Adrenal gland (tissue), 12 donors: Measurements from ENCODE around the gene NFYC. TPM values are rescaled to one million over a fixed set of nuclear protein-coding genes. Genes with fewer than 3 reads are reported as not detected.

Source experiments
- DNase-seq, 7 donors: peaks; one replicate each; pipeline ENCODE4 v3.0.0-alpha.2; 2019 to 2020
- H3K27ac ChIP-seq, 5 donors: fragments of 200-600 bp; sonication (generic) in 4 of 5; 1 replicate in 3 of 5; 2 replicates in 2 of 5; pipeline versions ENCODE4 v1.5.1 to v1.8.0; 2016 to 2020; ENCODE audit warnings: mild to moderate bottlenecking in 1 of 5
- H3K27me3 ChIP-seq: fragments of 200-600 bp; 2 replicates; pipeline ENCODE4 v1.8.0; 2021
- H3K36me3 ChIP-seq, 2 donors: fragments of 200-600 bp; replicated peaks in 1 of 2; 1 replicate in 1 of 2; 2 replicates in 1 of 2; pipeline versions ENCODE4 v1.5.1 to v1.8.0; 2018 to 2022
- H3K4me1 ChIP-seq, 2 donors: fragments of 200-600 bp; replicated peaks in 1 of 2; 1 replicate in 1 of 2; 2 replicates in 1 of 2; pipeline versions ENCODE4 v1.5.1 to v1.8.0; 2018 to 2021
- H3K4me3 ChIP-seq, 4 donors: fragments of 200-600 bp; sonication (generic) in 3 of 4; one replicate each; pipeline ENCODE4 v1.5.1; 2016 to 2018
- H3K9me3 ChIP-seq, 3 donors: fragments of 200-600 bp; sonication (generic) in 1 of 3; replicated peaks in 1 of 3; 1 replicate in 2 of 3; 2 replicates in 1 of 3; pipeline versions ENCODE4 v1.5.1 to v1.8.0; 2016 to 2021
- CTCF ChIP-seq, 6 experiments: fragments of 450-650 bp in 4 of 6; fragments of 200-600 bp in 2 of 6; sonication (generic) in 1 of 6; IDR thresholded peaks; 1 replicate in 5 of 6; 2 replicates in 1 of 6; pipeline versions ENCODE4 v1.5.1 to v1.8.0; 2016 to 2021; ENCODE audit warnings: antibody characterized with exemption in 6 of 6, mild to moderate bottlenecking in 2 of 6, moderate library complexity in 1 of 6
- POLR2A ChIP-seq, 2 donors: fragments of 450-650 bp; IDR thresholded peaks; one replicate each; pipeline ENCODE4 v1.6.1; 2017; ENCODE audit warnings: antibody characterized with exemption in 2 of 2, mild to moderate bottlenecking in 2 of 2, moderate library complexity in 1 of 2
- WGBS, 4 donors: extraction: QIAGEN DNeasy Blood & Tissue Kit in 2 of 4; methylation state at CpG; one replicate each; pipeline versions ENCODE4 v1.1.5 to v1.1.7; 2013 to 2017; 5-methylcytosine and 5-hydroxymethylcytosine counted together
- intact Hi-C, 2 donors: fragments of 100-400 bp; cut with DNase I; formaldehyde crosslinking; loops; one replicate each; pipeline versions ENCODE4 v1.14.1 to v1.15.0; 2022 to 2023
- polyA plus RNA-seq, 3 donors: library from polyadenylated mRNA; stranded (reverse); fragments of 200-250 nt in 2 of 3; fragments of 350-450 nt in 1 of 3; fragmentation: Illumina TruSeq in 1 of 3; extraction: RNeasy Lipid Tissue Mini Kit (QIAGEN cat#74804) in 1 of 3; gene quantifications; one replicate each; pipeline ENCODE4 v1.2.3, GENCODE V29; 2013 to 2014
- total RNA-seq, 9 donors: library from RNA; depleted of rRNA in 4 of 9; stranded (reverse); fragments of >200 nt in 4 of 9; fragments of 120-200 nt in 1 of 9; fragmentation: NEBNext Ultra II Directional in 1 of 9; extraction: Animal tissue kit (Norgen Biotek cat#: 25700) in 1 of 9; gene quantifications; one replicate each; pipeline versions ENCODE4 v1.1.0 to v1.2.4, GENCODE V29; 2013 to 2023
- donor health status: healthy with polysubstance abuse.
- donor health status: Bipolar disorder and iron deficiency.
- donor health status: DM: yes; HTN: yes; CAD: no.
- donor health status: DM: no; HTN: no; CAD: no.
- donor health status: DM: no; HTN: no; CAD: no.
- donor health status: DM: yes; HTN: yes; CAD: no.

NFYC gene
- total and polyA plus RNA-seq, 12 donors, result 35.9 to 73.8 (median 51.2) TPM

GRCh38 chr1:40693425-40693824, 1.9 kb downstream of the NFYC start:
- no peak for DNase-seq
- TF ChIP-seq POLR2A (IDR thresholded peaks at IDR 0.05) (no peak), CTCF (IDR thresholded peaks at IDR 0.05) (no peak)
- Histone ChIP-seq H3K27me3 (no peaks in the 10 kb centered on the region), H3K27ac (peak overlapping the region in 1 of 5 donors; percentile 3), H3K4me1 (peaks cover 27 to 60% of the 10 kb centered on the region in 2 donors), H3K9me3 (no peaks in the 10 kb centered on the region), H3K36me3 (no peaks in the 10 kb centered on the region), H3K4me3 (no peak overlapping the region)
- 90 to 94% (median 91%) methylated on average over 1 of the region's 1 CpG for WGBS, 4 donors
- intact Hi-C loops, result no loop called here

- Histone ChIP-seq H3K4me3 (no peak overlapping the region), H3K27me3 (no peaks in the 10 kb centered on the region), H3K27ac (no peak overlapping the region), H3K9me3 (no peaks in the 10 kb centered on the region), H3K4me1 (peaks cover 33 to 65% of the 10 kb centered on the region in 2 donors), H3K36me3 (no peaks in the 10 kb centered on the region)
- no peak for DNase-seq
- intact Hi-C loops, result no loop called here
- WGBS, 4 donors, result 65 to 78% (median 75%) methylated on average over 2 of the region's 2 CpGs
- TF ChIP-seq POLR2A (IDR thresholded peaks at IDR 0.05) (no peak), CTCF (IDR thresholded peaks at IDR 0.05) (no peak)
These were observed 2.9 kb downstream of the NFYC start for GRCh38 chr1:40694353-40694874.

GRCh38 chr1:40696294-40696693, 4.8 kb downstream of the NFYC start:
- peaks cover 33 to 59% of the 10 kb centered on the region in 2 donors for H3K4me1 ChIP-seq
- TF ChIP-seq CTCF (IDR thresholded peaks at IDR 0.05) (no peak), POLR2A (IDR thresholded peaks at IDR 0.05) (no peak)
- 42 to 45% (median 42%) methylated on average over 4 of the region's 4 CpGs for WGBS, 4 donors

GRCh38 chr1:40697436-40697835, 5.9 kb downstream of the NFYC start:
- no peak for DNase-seq
- Histone ChIP-seq H3K36me3 (no peaks in the 10 kb centered on the region), H3K9me3 (no peaks in the 10 kb centered on the region), H3K27me3 (no peaks in the 10 kb centered on the region), H3K27ac (peak overlapping the region in 1 of 5 donors; percentile 35), H3K4me1 (peaks cover 31 to 63% of the 10 kb centered on the region in 2 donors), H3K4me3 (no peak overlapping the region)
- intact Hi-C loops, result no loop called here
- WGBS, 4 donors, result 62 to 69% (median 65%) methylated on average over 5 of the region's 5 CpGs
- TF ChIP-seq CTCF (IDR thresholded peaks at IDR 0.05), result no peak
- TF ChIP-seq POLR2A (IDR thresholded peaks at IDR 0.05), result no peak

More at GRCh38 chr1:40696294-40696693, 4.8 kb downstream of the NFYC start:
- no peaks in the 10 kb centered on the region for H3K27me3 ChIP-seq
- intact Hi-C loops, result no loop called here
- H3K9me3 ChIP-seq, result no peaks in the 10 kb centered on the region
- H3K36me3 ChIP-seq, result no peaks in the 10 kb centered on the region
- H3K4me3 ChIP-seq, result no peak overlapping the region
- peak in 1 of 7 donors; percentile 14 for DNase-seq
- H3K27ac ChIP-seq, result peak overlapping the region in 4 of 5 donors; percentile 36 to 73 (median 58)
